ENCODE measurements around the gene MDK. TPM values are rescaled to one million over a fixed set of nuclear protein-coding genes. Genes with fewer than 3 reads are reported as not detected.

The MDK gene
- 89.6 and 127 TPM in 2 replicates for total RNA-seq

GRCh38 chr11:46381048-46381818 lies at the start of gene MDK:
Gene MDK (plus strand): TSS chr11:46381669. CDS start chr11:46382058, 389 bp downstream.

GRCh38 chr11:46346886-46347636 lies 34.4 kb upstream of the MDK start, which contains the start of gene DGKZ:
Gene DGKZ (plus strand): TSS chr11:46347463. CDS start chr11:46347660, 197 bp downstream.

GRCh38 chr11:46391578-46392420 lies 10.3 kb downstream of the MDK start, which contains the start of gene CHRM4:
Gene CHRM4 (minus strand): TSS chr11:46391776. CDS start chr11:46386557, 5,219 bp downstream.

Other genes with a start within 250 kb of the MDK start
- gene CREB3L1, start 104.0 kb upstream of the MDK start, total RNA-seq = 61.8 and 82.1 TPM in 2 replicates
- gene DGKZ, start 34.2 kb upstream of the MDK start, total RNA-seq = 25.8 and 46.9 TPM in 2 replicates
- gene CHRM4, start 10.1 kb downstream of the MDK start, total RNA-seq = not detected in 2 replicates
- gene AMBRA1, start 212.4 kb downstream of the MDK start, total RNA-seq = 14.6 and 29.0 TPM in 2 replicates
- 4.8 and 5.9 TPM in 2 replicates for gene HARBI1, start 235.6 kb downstream of the MDK start, total RNA-seq
- 61.2 and 75.2 TPM in 2 replicates for gene ATG13, start 235.9 kb downstream of the MDK start, total RNA-seq

Data from smooth muscle cell of the umbilical artery (primary cell).